ENCODE results near the gene ELK3.

- TF ChIP-seq, protein P1, sequence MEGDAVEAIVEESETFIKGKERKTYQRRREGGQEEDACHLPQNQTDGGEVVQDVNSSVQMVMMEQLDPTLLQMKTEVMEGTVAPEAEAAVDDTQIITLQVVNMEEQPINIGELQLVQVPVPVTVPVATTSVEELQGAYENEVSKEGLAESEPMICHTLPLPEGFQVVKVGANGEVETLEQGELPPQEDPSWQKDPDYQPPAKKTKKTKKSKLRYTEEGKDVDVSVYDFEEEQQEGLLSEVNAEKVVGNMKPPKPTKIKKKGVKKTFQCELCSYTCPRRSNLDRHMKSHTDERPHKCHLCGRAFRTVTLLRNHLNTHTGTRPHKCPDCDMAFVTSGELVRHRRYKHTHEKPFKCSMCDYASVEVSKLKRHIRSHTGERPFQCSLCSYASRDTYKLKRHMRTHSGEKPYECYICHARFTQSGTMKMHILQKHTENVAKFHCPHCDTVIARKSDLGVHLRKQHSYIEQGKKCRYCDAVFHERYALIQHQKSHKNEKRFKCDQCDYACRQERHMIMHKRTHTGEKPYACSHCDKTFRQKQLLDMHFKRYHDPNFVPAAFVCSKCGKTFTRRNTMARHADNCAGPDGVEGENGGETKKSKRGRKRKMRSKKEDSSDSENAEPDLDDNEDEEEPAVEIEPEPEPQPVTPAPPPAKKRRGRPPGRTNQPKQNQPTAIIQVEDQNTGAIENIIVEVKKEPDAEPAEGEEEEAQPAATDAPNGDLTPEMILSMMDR (IDR thresholded peaks at IDR 0.05) = no peak
- no peak for TF ChIP-seq EP300 (IDR thresholded peaks at IDR 0.05)
These were observed 111.5 kb downstream of the ELK3 start for GRCh38 chr12:96305665-96306064.
